ENCODE measurements around the gene TBC1D23. TPM values are rescaled to one million over a fixed set of nuclear protein-coding genes. Genes with fewer than 3 reads are reported as not detected.

Gene TBC1D23
- total RNA-seq, 4 donors from 2014 or later, result 40.7 to 397 (median 101) TPM

- intact Hi-C loops (cut with DNase I; ENCODE audit: low total_unique reads), result no loop called here
- no peak for TF ChIP-seq CTCF (IDR thresholded peaks at IDR 0.05)
- no peak for TF ChIP-seq POLR2A (IDR thresholded peaks at IDR 0.05)
- Histone ChIP-seq H3K27me3 (no peaks in the 10 kb centered on the region), H3K9me3 (no peaks in the 10 kb centered on the region), H3K36me3 (no peaks in the 10 kb centered on the region), H3K4me3 (no peak overlapping the region), H3K27ac (no peak overlapping the region), H3K4me1 (peaks cover 6% of the 10 kb centered on the region in 2 donors)
- DNase-seq, result no peak
These were observed 2.8 kb downstream of the TBC1D23 start for GRCh38 chr3:100263583-100263982.

GRCh38 chr3:100264242-100264641, 3.5 kb downstream of the TBC1D23 start:
- no peak for DNase-seq
- Histone ChIP-seq H3K27ac (no peak overlapping the region), H3K27me3 (no peaks in the 10 kb centered on the region), H3K36me3 (no peaks in the 10 kb centered on the region), H3K4me1 (peaks cover 6% of the 10 kb centered on the region in 2 donors), H3K4me3 (no peak overlapping the region), H3K9me3 (no peaks in the 10 kb centered on the region)
- TF ChIP-seq CTCF (IDR thresholded peaks at IDR 0.05) (no peak), POLR2A (IDR thresholded peaks at IDR 0.05) (no peak)
- intact Hi-C loops (cut with DNase I; ENCODE audit: low total_unique reads), result no loop called here

GRCh38 chr3:100265016-100265415, 4.2 kb downstream of the TBC1D23 start:
- Histone ChIP-seq H3K4me1 (peaks cover 6% of the 10 kb centered on the region in 2 donors), H3K9me3 (no peaks in the 10 kb centered on the region), H3K27me3 (no peaks in the 10 kb centered on the region), H3K36me3 (no peaks in the 10 kb centered on the region), H3K27ac (no peak overlapping the region), H3K4me3 (no peak overlapping the region)
- no peak for TF ChIP-seq POLR2A (IDR thresholded peaks at IDR 0.05)
- DNase-seq, result no peak
- intact Hi-C loops (cut with DNase I; ENCODE audit: low total_unique reads), result no loop called here

- H3K27ac ChIP-seq, result no peak overlapping the region
- peaks cover 6% of the 10 kb centered on the region in 2 donors for H3K4me1 ChIP-seq
- no peaks in the 10 kb centered on the region for H3K36me3 ChIP-seq
- H3K9me3 ChIP-seq, result no peaks in the 10 kb centered on the region
- intact Hi-C loops (cut with DNase I; ENCODE audit: low total_unique reads), result no loop called here
- H3K27me3 ChIP-seq, result no peaks in the 10 kb centered on the region
- H3K4me3 ChIP-seq, result no peak overlapping the region
- DNase-seq, result no peak
- no peak for TF ChIP-seq CTCF (IDR thresholded peaks at IDR 0.05)
- TF ChIP-seq POLR2A (IDR thresholded peaks at IDR 0.05), result no peak
These were observed 5.7 kb downstream of the TBC1D23 start for GRCh38 chr3:100266531-100266930.

- no peak for DNase-seq
- Histone ChIP-seq H3K9me3 (no peaks in the 10 kb centered on the region), H3K36me3 (no peaks in the 10 kb centered on the region), H3K4me1 (peaks cover 0 to 6% of the 10 kb centered on the region in 2 donors), H3K27ac (no peak overlapping the region), H3K27me3 (no peaks in the 10 kb centered on the region), H3K4me3 (no peak overlapping the region)
- intact Hi-C loops (cut with DNase I; ENCODE audit: low total_unique reads), result no loop called here
- TF ChIP-seq POLR2A (IDR thresholded peaks at IDR 0.05) (no peak), CTCF (IDR thresholded peaks at IDR 0.05) (no peak)
These were observed 7.4 kb downstream of the TBC1D23 start for GRCh38 chr3:100268156-100268555.

GRCh38 chr3:100269001-100269400, 8.2 kb downstream of the TBC1D23 start:
- no peak overlapping the region for H3K4me3 ChIP-seq
- peaks cover 0 to 6% of the 10 kb centered on the region in 2 donors for H3K4me1 ChIP-seq
- intact Hi-C loops (cut with DNase I; ENCODE audit: low total_unique reads), result no loop called here
- no peak for DNase-seq
- H3K27ac ChIP-seq, result no peak overlapping the region
- H3K36me3 ChIP-seq, result no peaks in the 10 kb centered on the region
- TF ChIP-seq POLR2A (IDR thresholded peaks at IDR 0.05) (no peak), CTCF (IDR thresholded peaks at IDR 0.05) (no peak)
- H3K9me3 ChIP-seq, result no peaks in the 10 kb centered on the region
- no peaks in the 10 kb centered on the region for H3K27me3 ChIP-seq

Measured in uterus (tissue), 4 donors.